HL-60 (cell line): ENCODE data around the gene SLC6A11.

Experiments
- GABPA ChIP-seq: IDR thresholded peaks from 2 replicates; pipeline ENCODE4 v1.6.1; 2012; ENCODE audit warnings: low read depth
- POLR2AphosphoS5 ChIP-seq: IDR thresholded peaks from 2 replicates; pipeline ENCODE4 v1.6.1; 2012; ENCODE audit warnings: low read depth
- SPI1 ChIP-seq: IDR thresholded peaks from 2 replicates; pipeline ENCODE4 v1.6.1; 2012; ENCODE audit warnings: low read depth, mild to moderate bottlenecking, borderline replicate concordance
- TF ChIP-seq, protein P1 (sequence below): IDR thresholded peaks from one replicate; pipeline ENCODE4 v1.5.1; 2011; ENCODE audit warnings: low read length, control low read depth, inconsistent platforms; ENCODE audit not compliant: insufficient read depth

DNA sequence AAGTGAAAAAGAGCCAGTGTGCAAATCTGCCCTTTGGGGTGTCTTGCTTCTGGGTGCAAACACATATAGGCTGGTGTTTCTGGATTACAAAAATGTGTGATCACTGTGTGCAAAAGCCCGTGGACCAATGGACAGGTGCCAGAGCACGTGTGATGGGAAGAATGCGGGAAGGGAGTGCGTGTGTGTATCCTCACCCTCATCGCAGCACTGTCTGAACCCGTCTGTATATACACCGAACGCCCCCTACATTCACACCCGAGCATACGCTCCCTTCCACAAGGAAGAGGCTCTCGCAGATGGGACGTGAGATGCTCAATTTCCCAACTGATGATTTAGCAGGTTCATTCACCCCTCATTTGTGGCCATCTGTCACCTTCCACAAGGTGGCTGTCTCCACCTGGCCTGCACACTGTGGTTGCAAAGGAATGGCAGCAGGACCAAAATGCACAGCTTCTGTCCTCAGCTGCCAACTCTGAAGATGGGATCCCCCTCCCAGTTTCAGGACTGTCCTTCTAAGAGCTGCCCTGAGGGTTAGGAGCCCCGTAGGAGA lies 157.1 kb downstream of the SLC6A11 start:
- TF ChIP-seq, protein P1, sequence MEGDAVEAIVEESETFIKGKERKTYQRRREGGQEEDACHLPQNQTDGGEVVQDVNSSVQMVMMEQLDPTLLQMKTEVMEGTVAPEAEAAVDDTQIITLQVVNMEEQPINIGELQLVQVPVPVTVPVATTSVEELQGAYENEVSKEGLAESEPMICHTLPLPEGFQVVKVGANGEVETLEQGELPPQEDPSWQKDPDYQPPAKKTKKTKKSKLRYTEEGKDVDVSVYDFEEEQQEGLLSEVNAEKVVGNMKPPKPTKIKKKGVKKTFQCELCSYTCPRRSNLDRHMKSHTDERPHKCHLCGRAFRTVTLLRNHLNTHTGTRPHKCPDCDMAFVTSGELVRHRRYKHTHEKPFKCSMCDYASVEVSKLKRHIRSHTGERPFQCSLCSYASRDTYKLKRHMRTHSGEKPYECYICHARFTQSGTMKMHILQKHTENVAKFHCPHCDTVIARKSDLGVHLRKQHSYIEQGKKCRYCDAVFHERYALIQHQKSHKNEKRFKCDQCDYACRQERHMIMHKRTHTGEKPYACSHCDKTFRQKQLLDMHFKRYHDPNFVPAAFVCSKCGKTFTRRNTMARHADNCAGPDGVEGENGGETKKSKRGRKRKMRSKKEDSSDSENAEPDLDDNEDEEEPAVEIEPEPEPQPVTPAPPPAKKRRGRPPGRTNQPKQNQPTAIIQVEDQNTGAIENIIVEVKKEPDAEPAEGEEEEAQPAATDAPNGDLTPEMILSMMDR = no peak
- TF ChIP-seq POLR2AphosphoS5 = no peak
- no peak for TF ChIP-seq GABPA
- no peak for TF ChIP-seq SPI1
